A673 (cell line): ENCODE results near the gene SFSWAP. TPM values are rescaled to one million over a fixed set of nuclear protein-coding genes. Genes with fewer than 3 reads are reported as not detected.

Experiments
- BruUV-seq: library from RNA; stranded (reverse); fragments of 400-500 nt; replicated peaks from 2 replicates; lab custom pipeline; 2021; lab: Mats Ljungman, UMichigan
- CTCF ChIA-PET: fragments of 300-600 bp; sonication (Branson Sonifier 250); formaldehyde crosslinking; loops from one replicate; lab custom pipeline; 2022; ENCODE audit warnings: antibody characterized with exemption; lab: Charles Lee
- POLR2A ChIA-PET: fragments of 300-600 bp; sonication (Branson Sonifier 250); formaldehyde crosslinking; loops from one replicate; lab custom pipeline; 2022; ENCODE audit warnings: antibody characterized with exemption; ENCODE audit not compliant: low non-redundant PET; lab: Charles Lee
- DNase-seq: peaks from one replicate; pipeline ENCODE4 v3.0.0-alpha.2; 2015; ENCODE audit warnings: low spot score
- H3K27ac ChIP-seq: fragments of 200-600 bp; sonication (generic); 2 replicates; pipeline ENCODE4 v1.5.1; 2016; ENCODE audit warnings: mixed run types, low read depth, mild to moderate bottlenecking, mixed read lengths, antibody characterized with exemption, low read length; ENCODE audit not compliant: poor library complexity, severe bottlenecking
- H3K27me3 ChIP-seq: fragments of 200-600 bp; sonication (generic); replicated peaks from 2 replicates; pipeline ENCODE4 v1.6.1; 2017; ENCODE audit warnings: mixed run types, low read depth, mild to moderate bottlenecking, mixed read lengths, antibody characterized with exemption, low read length; ENCODE audit not compliant: insufficient read depth, poor library complexity
- H3K36me3 ChIP-seq: fragments of 200-600 bp; sonication (generic); 2 replicates; pipeline ENCODE4 v1.6.1; 2016; ENCODE audit warnings: mixed run types, mild to moderate bottlenecking, mixed read lengths, antibody characterized with exemption, low read length; ENCODE audit not compliant: insufficient read depth, poor library complexity, severe bottlenecking
- H3K4me1 ChIP-seq: fragments of 200-600 bp; sonication (generic); 2 replicates; pipeline ENCODE4 v1.6.1; 2017; ENCODE audit warnings: mixed run types, mild to moderate bottlenecking, mixed read lengths, antibody characterized with exemption, low read length; ENCODE audit not compliant: insufficient read depth, poor library complexity, severe bottlenecking
- H3K4me3 ChIP-seq: fragments of 200-600 bp; sonication (generic); 2 replicates; pipeline ENCODE4 v1.5.1; 2016; ENCODE audit warnings: low read depth, mixed run types, mild to moderate bottlenecking, mixed read lengths, low read length; ENCODE audit not compliant: poor library complexity, severe bottlenecking
- H3K9me3 ChIP-seq: fragments of 200-600 bp; sonication (generic); 2 replicates; pipeline ENCODE4 v1.6.1; 2016; ENCODE audit warnings: mixed run types, low read depth, mild to moderate bottlenecking, mixed read lengths, antibody characterized with exemption, low read length; ENCODE audit not compliant: poor library complexity, severe bottlenecking
- CTCF ChIP-seq: fragments of 300-800, 200-600 bp; sonication (generic); conservative IDR thresholded peaks from 2 replicates; pipeline ENCODE4 v1.5.1; 2017; ENCODE audit warnings: low read depth, mild to moderate bottlenecking, antibody characterized with exemption, low read length, moderate library complexity, mixed read lengths
- EZH2 ChIP-seq: fragments of 200-600 bp; sonication (generic); IDR thresholded peaks from 2 replicates; pipeline ENCODE4 v1.6.1; 2017; ENCODE audit warnings: borderline replicate concordance, low read depth, mild to moderate bottlenecking, mixed read lengths, antibody characterized with exemption, low read length; ENCODE audit not compliant: poor library complexity, severe bottlenecking
- intact Hi-C: fragments of 100-400 bp; cut with micrococcal nuclease; formaldehyde crosslinking; loops from one replicate; pipeline ENCODE4 v1.10.0; 2022; ENCODE audit not compliant: unreplicated experiment
- total RNA-seq: library from RNA; stranded (reverse); gene quantifications from 2 replicates; pipeline ENCODE4 v1.2.3, GENCODE V29; 2021

Gene SFSWAP
- total RNA-seq, 1 experiment from 2014 or later: 66.4 TPM

GRCh38 chr12:131787143-131787660 lies 76.3 kb downstream of the SFSWAP start:
- peaks cover 26% of the 10 kb centered on the region for H3K4me1 ChIP-seq
- DNase-seq: no peak
- POLR2A ChIA-PET: no interaction called here
- H3K4me3 ChIP-seq: no peak overlapping the region
- TF ChIP-seq CTCF (no peak), EZH2 (no peak)
- BruUV-seq: no TSS peak
- no peaks in the 10 kb centered on the region for H3K27me3 ChIP-seq
- CTCF ChIA-PET: no interaction called here
- intact Hi-C loops: no loop called here
- peaks cover 15% of the 10 kb centered on the region for H3K36me3 ChIP-seq
- H3K9me3 ChIP-seq: no peaks in the 10 kb centered on the region
- H3K27ac ChIP-seq: no peak overlapping the region

- POLR2A ChIA-PET: no interaction called here
- no TSS peak for BruUV-seq
- no peak for DNase-seq
- Histone ChIP-seq H3K9me3 (no peaks in the 10 kb centered on the region), H3K27me3 (no peaks in the 10 kb centered on the region), H3K27ac (no peak overlapping the region), H3K36me3 (peaks cover 13% of the 10 kb centered on the region), H3K4me1 (peaks cover 26% of the 10 kb centered on the region), H3K4me3 (no peak overlapping the region)
- CTCF ChIA-PET: no interaction called here
- intact Hi-C loops: no loop called here
- TF ChIP-seq EZH2 (no peak), CTCF (no peak)
Observed at GRCh38 chr12:131788070-131788469, 77.2 kb downstream of the SFSWAP start.

GRCh38 chr12:131789638-131790037 lies 78.7 kb downstream of the SFSWAP start:
- Histone ChIP-seq H3K36me3 (peaks cover 13% of the 10 kb centered on the region), H3K4me1 (peaks cover 13% of the 10 kb centered on the region), H3K27ac (no peak overlapping the region), H3K9me3 (no peaks in the 10 kb centered on the region), H3K27me3 (no peaks in the 10 kb centered on the region), H3K4me3 (no peak overlapping the region)
- DNase-seq: no peak
- POLR2A ChIA-PET: no interaction called here
- CTCF ChIA-PET: no interaction called here
- TF ChIP-seq EZH2 (no peak), CTCF (no peak)
- BruUV-seq: no TSS peak
- intact Hi-C loops: no loop called here
